H1 (cell line): ENCODE data around the gene CDC42SE2. TPM values are rescaled to one million over a fixed set of nuclear protein-coding genes. Genes with fewer than 3 reads are reported as not detected.

Source experiments
- CTCF ChIA-PET: fragments of 300-600 bp; sonication (Branson Sonifier 250); formaldehyde crosslinking; loops from one replicate; lab custom pipeline; 2021; ENCODE audit not compliant: partially characterized antibody; lab: Charles Lee
- POLR2A ChIA-PET: fragments of 300-600 bp; sonication (Branson Sonifier 250); formaldehyde crosslinking; loops from one replicate; lab custom pipeline; 2021; ENCODE audit warnings: inconsistent platforms; ENCODE audit not compliant: partially characterized antibody; lab: Charles Lee
- DNase-seq, 2 experiments: peaks; one replicate each; pipeline versions ENCODE4 v3.0.0 to v3.0.0-alpha.2; 2010 to 2022; ENCODE audit warnings: low spot score in 2 of 2, low read depth in 1 of 2, mixed read lengths in 1 of 2
- FAIRE-seq: peaks from 2 replicates; lab custom pipeline; 2011; peaks lifted over from hg19 to GRCh38; lab: Jason Lieb, UNC
- H2AFZ ChIP-seq: 2 replicates; pipeline ENCODE4 v1.8.1; 2012; ENCODE audit warnings: low read length, inconsistent platforms
- H2AK5ac ChIP-seq: 2 replicates; pipeline ENCODE4 v1.6.1; 2013; ENCODE audit warnings: low read depth, low read length
- H2BK120ac ChIP-seq: replicated peaks from 2 replicates; pipeline ENCODE3; 2013; ENCODE audit warnings: low read depth, low read length, inconsistent platforms
- H2BK12ac ChIP-seq: 2 replicates; pipeline ENCODE4 v1.6.1; 2013; ENCODE audit warnings: low read depth, low read length
- H2BK15ac ChIP-seq: 2 replicates; pipeline ENCODE4 v1.6.1; 2013; ENCODE audit warnings: low read length
- H2BK20ac ChIP-seq: 2 replicates; pipeline ENCODE4 v1.6.1; 2013; ENCODE audit warnings: low read length
- H2BK5ac ChIP-seq: 2 replicates; pipeline ENCODE4 v1.6.1; 2013; ENCODE audit warnings: low read depth, low read length
- H3K14ac ChIP-seq: 2 replicates; pipeline ENCODE4 v1.6.1; 2013; ENCODE audit warnings: inconsistent platforms; ENCODE audit not compliant: insufficient read length
- H3K18ac ChIP-seq: 2 replicates; pipeline ENCODE4 v1.6.1; 2013; ENCODE audit warnings: low read length; ENCODE audit errors: extremely low read depth
- H3K23ac ChIP-seq: 2 replicates; pipeline ENCODE4 v1.6.1; 2013; ENCODE audit warnings: inconsistent platforms; ENCODE audit not compliant: insufficient read length
- H3K23me2 ChIP-seq: 2 replicates; pipeline ENCODE4 v1.6.1; 2013; ENCODE audit warnings: low read depth, low read length
- H3K27ac ChIP-seq: 2 replicates; pipeline ENCODE4 v1.6.1; 2011; ENCODE audit warnings: low read depth, low read length, inconsistent platforms
- H3K27me3 ChIP-seq, 4 experiments: replicated peaks in 1 of 4; 1 replicate in 1 of 4; 2 replicates in 3 of 4; pipeline versions ENCODE4 v1.6.1 to v1.8.1; 2011 to 2013; ENCODE audit warnings: low read length in 3 of 4, mild to moderate bottlenecking in 3 of 4, inconsistent platforms in 2 of 4, mixed read lengths in 2 of 4, moderate library complexity in 1 of 4; ENCODE audit not compliant: control insufficient read depth in 3 of 4, insufficient read depth in 3 of 4; ENCODE audit errors: extremely low read depth in 1 of 4
- H3K36me3 ChIP-seq, 4 experiments: 2 replicates each; pipeline versions ENCODE4 v1.6.1 to v1.8.1; 2011 to 2013; ENCODE audit warnings: mild to moderate bottlenecking in 4 of 4, low read length in 3 of 4, moderate library complexity in 2 of 4, control low read depth in 1 of 4, inconsistent platforms in 1 of 4; ENCODE audit not compliant: insufficient read depth in 4 of 4, control insufficient read depth in 2 of 4
- H3K4ac ChIP-seq: replicated peaks from 2 replicates; pipeline ENCODE3; 2013; ENCODE audit warnings: low read length, low read depth, mixed read lengths, inconsistent platforms; ENCODE audit not compliant: insufficient read length
- H3K4me1 ChIP-seq, 4 experiments: replicated peaks in 1 of 4; 1 replicate in 1 of 4; 2 replicates in 3 of 4; pipeline versions ENCODE4 v1.6.1 to v1.8.1; 2011 to 2013; ENCODE audit warnings: low read length in 3 of 4, inconsistent platforms in 2 of 4, mixed read lengths in 1 of 4; ENCODE audit not compliant: insufficient read depth in 4 of 4, control insufficient read depth in 3 of 4
- H3K4me2 ChIP-seq, 2 experiments: 2 replicates each; pipeline versions ENCODE4 v1.6.1 to v1.8.1; 2011 to 2013; ENCODE audit warnings: low read depth in 2 of 2, low read length in 2 of 2, control low read depth in 1 of 2, inconsistent platforms in 1 of 2, mild to moderate bottlenecking in 1 of 2; ENCODE audit not compliant: insufficient read depth in 1 of 2
- H3K4me3 ChIP-seq, 4 experiments: fragments of 200-600, 300-600 bp in 1 of 4; sonication (generic), shearing (Covaris generic), sonication (Bioruptor Twin) in 1 of 4; 2 replicates each; pipeline versions ENCODE4 v1.5.1 to v1.8.1; 2011 to 2016; ENCODE audit warnings: low read length in 4 of 4, low read depth in 3 of 4, control low read depth in 2 of 4, inconsistent platforms in 2 of 4, mild to moderate bottlenecking in 2 of 4, mixed read lengths in 1 of 4, moderate library complexity in 1 of 4; ENCODE audit not compliant: insufficient read depth in 2 of 4; ENCODE audit errors: extremely low read depth in 1 of 4
- H3K56ac ChIP-seq: replicated peaks from 2 replicates; pipeline ENCODE3; 2013; ENCODE audit warnings: low read depth, mild to moderate bottlenecking, mixed read lengths, low read length, inconsistent platforms; ENCODE audit not compliant: insufficient read length
- H3K79me1 ChIP-seq: 2 replicates; pipeline ENCODE4 v1.6.1; 2013; ENCODE audit warnings: low read depth, low read length, control low read depth
- H3K79me2 ChIP-seq, 2 experiments: 2 replicates each; pipeline versions ENCODE4 v1.6.1 to v1.8.1; 2012 to 2013; ENCODE audit warnings: low read length in 2 of 2, mild to moderate bottlenecking in 2 of 2, inconsistent platforms in 1 of 2; ENCODE audit not compliant: insufficient read depth in 2 of 2, control insufficient read depth in 1 of 2
- H3K9ac ChIP-seq, 4 experiments: replicated peaks in 1 of 4; 1 replicate in 1 of 4; 2 replicates in 3 of 4; pipeline versions ENCODE4 v1.6.1 to v1.8.1; 2011 to 2013; ENCODE audit warnings: low read depth in 3 of 4, low read length in 3 of 4, control low read depth in 2 of 4, mild to moderate bottlenecking in 2 of 4, moderate library complexity in 2 of 4, inconsistent platforms in 1 of 4; ENCODE audit errors: extremely low read depth in 1 of 4
- H3K9me3 ChIP-seq, 2 experiments: 2 replicates each; pipeline versions ENCODE4 v1.6.1 to v1.8.1; 2012 to 2013; ENCODE audit warnings: mild to moderate bottlenecking in 2 of 2, moderate library complexity in 2 of 2, control low read depth in 1 of 2, inconsistent platforms in 1 of 2, low read depth in 1 of 2, low read length in 1 of 2, mixed read lengths in 1 of 2; ENCODE audit not compliant: insufficient read depth in 2 of 2
- H4K20me1 ChIP-seq, 2 experiments: replicated peaks in 1 of 2; 2 replicates each; pipeline versions ENCODE3 to v1.8.1; 2011 to 2013; ENCODE audit warnings: inconsistent platforms in 2 of 2, low read length in 2 of 2, mild to moderate bottlenecking in 1 of 2; ENCODE audit not compliant: insufficient read depth in 2 of 2, control insufficient read depth in 1 of 2
- H4K5ac ChIP-seq: 2 replicates; pipeline ENCODE4 v1.6.1; 2013; ENCODE audit warnings: low read length, low read depth, mixed read lengths, inconsistent platforms; ENCODE audit not compliant: insufficient read length
- H4K8ac ChIP-seq: 2 replicates; pipeline ENCODE4 v1.8.0; 2013; ENCODE audit warnings: mild to moderate bottlenecking, moderate library complexity, low read length, inconsistent platforms; ENCODE audit not compliant: insufficient read depth; ENCODE audit errors: extremely low read depth
- H4K91ac ChIP-seq: replicated peaks from 2 replicates; pipeline ENCODE3; 2013; ENCODE audit warnings: low read length, mixed read lengths, inconsistent platforms; ENCODE audit not compliant: insufficient read length
- JUN ChIP-seq: IDR thresholded peaks from 2 replicates; pipeline ENCODE4 v1.6.1; 2011; ENCODE audit warnings: low read depth, mild to moderate bottlenecking, improper control_type of control experiment, low read length
- JUND ChIP-seq: IDR thresholded peaks from 2 replicates; pipeline ENCODE4 v1.6.1; 2011; ENCODE audit warnings: mild to moderate bottlenecking, improper control_type of control experiment, low read length
- POLR2AphosphoS5 ChIP-seq: IDR thresholded peaks from 2 replicates; pipeline ENCODE4 v1.6.1; 2011; ENCODE audit warnings: low read depth, low read length
- RNF2 ChIP-seq: fragments of 200-900, 300-1000 bp; sonication (generic); IDR thresholded peaks from 2 replicates; pipeline ENCODE4 v1.7.1; 2016; ENCODE audit warnings: borderline replicate concordance, low read depth, mild to moderate bottlenecking, antibody characterized with exemption, low read length; ENCODE audit not compliant: poor library complexity, severe bottlenecking; ENCODE audit errors: missing control alignments
- SIRT6 ChIP-seq: IDR thresholded peaks from one replicate; pipeline ENCODE4 v1.7.1; 2012; ENCODE audit warnings: low read length, inconsistent platforms
- WGBS, 2 experiments: shearing (Covaris generic) in 1 of 2; methylation state at CpG; one replicate each; pipeline versions ENCODE4 v1.1.6 to v1.1.7; 2013 to 2015; ENCODE audit warnings: low lambda C conversion rate in 2 of 2, mixed read lengths in 2 of 2, inconsistent platforms in 1 of 2, low coverage in 1 of 2, missing lambda C conversion rate in 1 of 2; ENCODE audit not compliant: insufficient replicate concordance in 2 of 2, insufficient coverage in 1 of 2, insufficient read length in 1 of 2; ENCODE audit errors: extremely low coverage in 1 of 2, missing lambda C conversion rate in 1 of 2; 5-methylcytosine and 5-hydroxymethylcytosine counted together
- polyA plus RNA-seq, 7 experiments: library from polyadenylated mRNA; depleted of rRNA in 3 of 7; stranded (reverse) in 5 of 7; unstranded in 2 of 7; fragments of >200 nt in 5 of 7; fragments of 200-250 nt in 2 of 7; gene quantifications; 1 replicate in 5 of 7; 2 replicates in 1 of 7; 4 replicates in 1 of 7; pipeline versions ENCODE4 v1.2.1 to v1.2.3, GENCODE V29; 2011 to 2013; ENCODE audit warnings: missing spikeins in 2 of 7, mixed read lengths in 2 of 7
- total RNA-seq: library from RNA; stranded (reverse); fragmentation: NEBNext Ultra II Directional; extraction: Animal tissue kit (Norgen Biotek cat#: 25700); gene quantifications from 2 replicates; pipeline ENCODE4 v1.2.1, GENCODE V29; 2021

Gene CDC42SE2
- total and polyA plus RNA-seq, 2 of the 8 experiments (the other 6 are each of a cell fraction or from before 2014, with no cell fraction given), result 16.7 to 30.8 TPM

- no peak overlapping the region for H3K27ac ChIP-seq
- H2AFZ ChIP-seq, result no peak overlapping the region
- FAIRE-seq (no peak), DNase-seq (no peak)
- H4K91ac ChIP-seq, result no peak overlapping the region
- ChIA-PET POLR2A (no interaction called here), CTCF (interaction anchor here (0.6 kb wide), 1 partner anchor 17 kb away, joined by 3 read pairs; no protein-coding TSS in a partner anchor)
- no peak overlapping the region for H3K4me3 ChIP-seq
- H2BK15ac ChIP-seq, result no peak overlapping the region
- H2BK120ac ChIP-seq, result no peak overlapping the region
- no peaks in the 10 kb centered on the region for H3K9me3 ChIP-seq
- WGBS, 2 experiments, result 86% methylated on average over 4 of the region's 4 CpGs; no CpG with 5 or more reads in 1 of the 2 experiments
- H3K79me2 ChIP-seq, result no peaks in the 10 kb centered on the region
- H3K9ac ChIP-seq, result no peak overlapping the region
- H4K8ac ChIP-seq, result no peak overlapping the region
- no peak overlapping the region for H3K23ac ChIP-seq
- H3K18ac ChIP-seq, result no peak overlapping the region
- no peaks in the 10 kb centered on the region for H3K23me2 ChIP-seq
- no peak overlapping the region for H2BK5ac ChIP-seq
- H3K36me3 ChIP-seq, result no peaks in the 10 kb centered on the region
- no peak overlapping the region for H3K56ac ChIP-seq
- H2AK5ac ChIP-seq, result no peak overlapping the region
- H3K4me1 ChIP-seq, result peaks cover 0 to 2% (median 0%) of the 10 kb centered on the region in 4 experiments; a peak in 1 of 7 replicates
- no peaks in the 10 kb centered on the region for H4K20me1 ChIP-seq
- H3K14ac ChIP-seq, result no peak overlapping the region
- H4K5ac ChIP-seq, result no peak overlapping the region
- no peak overlapping the region for H2BK12ac ChIP-seq
- no peak overlapping the region for H2BK20ac ChIP-seq
- no peak overlapping the region for H3K4ac ChIP-seq
- no peaks in the 10 kb centered on the region for H3K79me1 ChIP-seq
- H3K4me2 ChIP-seq, result no peak overlapping the region
- TF ChIP-seq JUND (no peak), RNF2 (no peak), POLR2AphosphoS5 (no peak), JUN (no peak), SIRT6 (no peak)
- no peaks in the 10 kb centered on the region for H3K27me3 ChIP-seq
Observed at GRCh38 chr5:131229623-131230022, 34.2 kb upstream of the CDC42SE2 start.
